Central memory CD4-positive, alpha-beta T cell (primary cell): Measurements from ENCODE around the gene KIR2DL1.
"Not testable (repeated sequence)": the region's sequence is repeated elsewhere in the genome, so short reads cannot be mapped to it uniquely, and the experiment has no call there.

Source experiments
- DNase-seq: peaks from one replicate; pipeline ENCODE4 v3.0.0; 2022
- total RNA-seq, 3 experiments: gene quantifications; one replicate each; lab custom pipeline; 2026; lab: John Stamatoyannopoulos, UW

KIR2DL1 gene
- 0 to 0.04 (median 0) reads per million in 3 experiments for total RNA-seq

GRCh38 chr19:54769646-54770045 lies at the start of gene KIR2DL1:
Gene KIR2DL1, plus strand, starts transcription at chr19:54769793. Its CDS starts 58 bp downstream, at chr19:54769851.
- DNase-seq, result not testable (repeated sequence)

DNA sequence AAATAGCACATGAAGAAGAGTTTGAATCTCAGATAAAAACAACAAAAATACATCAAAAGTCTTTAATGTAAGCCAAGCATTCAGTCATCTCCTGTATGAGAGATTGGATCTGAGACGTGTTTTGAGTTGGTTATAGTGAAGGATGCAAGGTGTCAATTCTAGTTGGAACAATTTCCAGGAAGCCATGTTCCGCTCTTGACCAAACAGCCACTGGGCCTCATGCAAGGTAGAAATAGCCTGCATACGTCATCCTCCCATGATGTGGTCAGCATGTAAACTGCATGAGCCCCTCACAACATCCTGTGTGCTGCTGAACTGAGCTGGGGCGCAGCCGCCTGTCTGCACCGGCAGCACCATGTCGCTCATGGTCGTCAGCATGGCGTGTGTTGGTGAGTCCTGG lies 45.5 kb upstream of the KIR2DL1 start, which contains the start of gene KIR3DL3:
TSS of gene KIR3DL3 (plus strand) at position 301 of the 400 bp plus-strand sequence. CDS start at position 356, 55 bp downstream.
- no peak for DNase-seq

DNA sequence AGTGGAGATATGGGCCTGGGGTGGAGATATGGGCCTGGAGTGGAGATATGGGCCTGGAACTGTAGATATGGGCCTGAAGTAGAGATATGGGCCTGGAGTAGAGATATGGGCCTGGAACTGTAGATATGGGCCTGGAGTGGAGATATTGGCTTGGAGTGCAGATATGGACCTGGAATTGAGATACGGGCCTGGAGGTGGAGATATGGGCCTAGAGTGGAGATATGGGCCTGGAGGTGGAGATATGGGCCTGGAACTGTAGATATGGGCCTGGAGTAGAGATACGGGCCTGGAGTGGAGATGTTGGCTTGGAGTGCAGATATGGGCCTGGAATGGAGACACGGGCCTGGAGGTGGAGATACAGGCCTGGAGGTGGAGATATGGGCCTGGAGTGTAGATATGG lies 44.9 kb upstream of the KIR2DL1 start:
- DNase-seq, result no peak

DNA sequence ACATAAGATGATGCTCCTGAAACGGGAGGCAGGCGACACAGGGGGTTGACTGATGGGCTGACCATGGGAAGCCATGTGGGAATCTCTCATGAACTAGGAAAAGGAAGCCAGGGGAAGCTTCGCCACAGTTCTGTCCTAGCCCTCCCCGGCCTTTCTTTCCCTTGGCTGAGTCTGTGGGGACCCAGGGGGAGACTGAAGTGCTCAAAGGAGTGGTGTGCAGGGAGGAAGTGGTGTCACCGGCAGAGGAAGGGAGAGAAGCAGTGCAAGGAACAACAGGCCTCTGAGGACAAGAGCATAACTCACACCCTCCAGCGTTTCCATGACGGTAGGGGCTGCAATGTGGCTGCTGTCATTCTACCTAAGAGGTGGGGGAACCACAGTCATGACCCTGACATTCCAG lies 44.3 kb upstream of the KIR2DL1 start:
- DNase-seq, result no peak

DNA sequence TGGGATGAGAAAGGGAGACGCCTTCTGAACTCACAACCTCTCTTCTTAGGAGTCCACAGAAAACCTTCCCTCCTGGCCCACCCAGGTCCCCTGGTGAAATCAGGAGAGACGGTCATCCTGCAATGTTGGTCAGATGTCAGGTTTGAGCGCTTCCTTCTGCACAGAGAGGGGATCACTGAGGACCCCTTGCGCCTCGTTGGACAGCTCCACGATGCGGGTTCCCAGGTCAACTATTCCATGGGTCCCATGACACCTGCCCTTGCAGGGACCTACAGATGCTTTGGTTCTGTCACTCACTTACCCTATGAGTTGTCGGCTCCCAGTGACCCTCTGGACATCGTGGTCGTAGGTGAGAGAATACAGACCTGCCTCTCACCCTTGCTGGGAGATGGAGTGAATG lies 42.0 kb upstream of the KIR2DL1 start:
- DNase-seq, result no peak

GRCh38 chr19:54728167-54728566 lies 41.4 kb upstream of the KIR2DL1 start:
- no peak for DNase-seq

- no peak for DNase-seq
Observed at GRCh38 chr19:54729416-54730188, 40.0 kb upstream of the KIR2DL1 start.

DNA sequence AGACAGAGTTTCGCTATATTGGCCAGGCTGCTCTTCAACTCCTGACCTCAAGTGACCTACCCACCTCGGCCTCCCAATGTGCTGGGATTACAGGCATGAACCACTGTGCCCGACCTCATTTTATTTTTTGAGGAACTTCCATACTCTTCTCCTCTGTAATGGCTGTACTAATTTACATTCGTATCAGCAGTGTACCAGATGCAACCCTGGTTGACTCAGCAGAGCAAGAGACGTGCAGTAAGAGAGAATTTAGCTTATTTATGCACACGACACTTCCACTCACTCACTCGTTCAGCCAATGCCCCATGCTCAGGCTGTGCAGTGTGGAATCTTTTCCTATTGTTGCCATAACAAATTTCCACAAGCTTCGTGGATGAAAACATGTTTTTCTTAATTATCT lies 38.4 kb upstream of the KIR2DL1 start:
- no peak for DNase-seq

GRCh38 chr19:54738306-54738705 lies 31.3 kb upstream of the KIR2DL1 start, which contains the start of gene KIR2DL3:
Gene KIR2DL3, plus strand, starts transcription at chr19:54738513. Its CDS starts 33 bp downstream, at chr19:54738546.
- not testable (repeated sequence) for DNase-seq

GRCh38 chr19:54738715-54739114 lies 30.9 kb upstream of the KIR2DL1 start:
- no peak for DNase-seq

DNA sequence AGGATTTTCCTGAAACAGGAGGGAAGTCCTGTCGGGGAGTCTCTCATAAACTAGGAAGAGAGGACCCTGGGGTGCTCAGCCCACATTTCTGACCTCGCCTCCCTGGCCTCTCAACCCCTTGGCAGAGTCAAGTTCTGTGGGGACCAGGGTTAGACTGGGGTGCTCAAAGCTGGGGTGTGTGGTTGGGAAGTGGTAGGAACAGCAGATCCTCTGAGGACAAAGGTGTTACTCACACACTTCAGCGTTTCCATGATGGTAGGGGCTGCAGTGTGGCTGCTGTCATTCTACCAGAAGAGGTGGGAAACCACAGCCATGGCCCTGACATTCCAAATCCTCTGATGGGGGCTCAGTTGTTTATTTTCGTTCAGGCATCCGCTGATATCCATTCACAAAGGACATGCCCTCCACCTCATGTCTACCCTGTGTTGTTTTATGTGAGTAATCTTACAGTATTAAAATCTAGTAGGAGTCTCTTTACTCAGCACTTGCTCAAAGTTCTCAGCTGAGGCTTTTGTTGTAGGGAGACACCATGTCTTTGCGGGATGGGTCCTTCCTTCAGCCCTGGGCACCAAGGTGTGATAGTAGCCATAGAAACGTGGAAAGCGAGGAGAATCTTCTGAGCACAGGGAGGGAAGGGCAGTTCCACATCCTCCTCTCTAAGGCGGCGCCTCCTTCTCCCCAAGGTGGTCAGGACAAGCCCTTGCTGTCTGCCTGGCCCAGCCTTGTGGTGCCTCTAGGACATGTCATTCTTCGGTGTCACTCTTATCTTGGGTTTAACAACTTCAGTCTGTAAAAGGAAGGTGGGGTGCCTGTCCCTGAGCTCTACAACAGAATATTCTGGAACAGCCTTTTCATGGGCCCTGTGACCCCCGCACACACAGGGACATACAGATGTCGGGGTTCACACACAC lies 29.8 kb upstream of the KIR2DL1 start:
- DNase-seq, result no peak

DNA sequence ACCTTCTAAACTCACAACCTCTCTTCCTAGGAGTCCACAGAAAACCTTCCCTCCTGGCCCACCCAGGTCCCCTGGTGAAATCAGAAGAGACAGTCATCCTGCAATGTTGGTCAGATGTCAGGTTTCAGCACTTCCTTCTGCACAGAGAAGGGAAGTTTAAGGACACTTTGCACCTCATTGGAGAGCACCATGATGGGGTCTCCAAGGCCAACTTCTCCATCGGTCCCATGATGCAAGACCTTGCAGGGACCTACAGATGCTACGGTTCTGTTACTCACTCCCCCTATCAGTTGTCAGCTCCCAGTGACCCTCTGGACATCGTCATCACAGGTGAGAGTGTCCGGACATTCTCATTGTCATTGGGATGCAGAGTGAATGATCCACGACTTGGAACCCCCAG lies 27.6 kb upstream of the KIR2DL1 start:
- DNase-seq, result not testable (repeated sequence)

DNA sequence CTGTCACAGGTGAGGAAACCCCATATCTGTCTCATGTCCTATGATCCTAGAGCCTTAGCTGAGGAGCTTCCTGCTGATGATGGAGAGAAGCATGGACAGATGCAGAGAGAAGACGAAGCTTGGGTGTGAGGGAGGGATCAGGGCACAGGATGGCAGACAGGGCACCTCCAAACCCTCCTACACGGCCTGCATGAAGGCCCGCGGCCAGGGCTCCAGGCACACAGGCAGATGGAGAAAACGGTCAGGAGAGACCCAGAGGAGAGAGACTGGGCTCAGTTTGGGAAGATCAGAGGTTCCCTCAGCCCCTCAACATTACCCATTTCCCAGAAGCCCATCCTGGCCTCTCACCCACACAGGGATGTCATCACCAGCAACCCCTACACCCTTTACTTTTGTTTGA lies 25.5 kb upstream of the KIR2DL1 start:
- DNase-seq, result not testable (repeated sequence)

GRCh38 chr19:54747614-54748322 lies 21.8 kb upstream of the KIR2DL1 start:
- DNase-seq, result not testable (repeated sequence)

DNA sequence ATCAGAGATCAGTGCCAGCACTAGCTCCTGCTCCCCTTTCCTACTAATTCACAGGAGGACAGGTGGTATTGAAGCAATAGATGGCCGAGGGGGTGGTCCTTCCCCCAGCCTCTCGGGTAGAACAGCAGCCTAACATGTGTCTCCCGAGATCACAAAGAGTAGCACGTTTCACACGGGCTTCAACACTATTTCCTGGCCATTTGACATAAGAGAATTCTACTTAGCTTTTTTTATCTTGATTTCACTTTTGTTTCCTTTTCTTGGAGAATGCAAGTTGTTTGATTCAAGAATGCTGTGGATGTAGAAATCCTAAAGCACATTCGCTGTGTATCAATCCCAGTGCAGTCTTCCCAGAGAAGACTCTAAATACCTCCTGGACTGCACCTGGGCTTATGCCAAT lies 19.3 kb upstream of the KIR2DL1 start:
- DNase-seq, result not testable (repeated sequence)

GRCh38 chr19:54756204-54757110 lies 13.1 kb upstream of the KIR2DL1 start:
- not testable (repeated sequence) for DNase-seq

GRCh38 chr19:54758577-54758976 lies 11.0 kb upstream of the KIR2DL1 start:
- DNase-seq, result not testable (repeated sequence)

GRCh38 chr19:54764219-54764618 lies 5.4 kb upstream of the KIR2DL1 start:
- DNase-seq, result not testable (repeated sequence)

- DNase-seq, result not testable (repeated sequence)
Observed at GRCh38 chr19:54766464-54766863, 3.1 kb upstream of the KIR2DL1 start.

GRCh38 chr19:54770511-54770910 lies 918 bp downstream of the KIR2DL1 start:
- not testable (repeated sequence) for DNase-seq
